GM18858 (cell line): ENCODE results near the gene CDKAL1.

Experiments used
- ATAC-seq: cut with Tn5 transposase; IDR thresholded peaks from one replicate; pipeline ENCODE4 v1.9.1; 2021; ENCODE audit not compliant: unreplicated experiment

Gene CDKAL1

DNA sequence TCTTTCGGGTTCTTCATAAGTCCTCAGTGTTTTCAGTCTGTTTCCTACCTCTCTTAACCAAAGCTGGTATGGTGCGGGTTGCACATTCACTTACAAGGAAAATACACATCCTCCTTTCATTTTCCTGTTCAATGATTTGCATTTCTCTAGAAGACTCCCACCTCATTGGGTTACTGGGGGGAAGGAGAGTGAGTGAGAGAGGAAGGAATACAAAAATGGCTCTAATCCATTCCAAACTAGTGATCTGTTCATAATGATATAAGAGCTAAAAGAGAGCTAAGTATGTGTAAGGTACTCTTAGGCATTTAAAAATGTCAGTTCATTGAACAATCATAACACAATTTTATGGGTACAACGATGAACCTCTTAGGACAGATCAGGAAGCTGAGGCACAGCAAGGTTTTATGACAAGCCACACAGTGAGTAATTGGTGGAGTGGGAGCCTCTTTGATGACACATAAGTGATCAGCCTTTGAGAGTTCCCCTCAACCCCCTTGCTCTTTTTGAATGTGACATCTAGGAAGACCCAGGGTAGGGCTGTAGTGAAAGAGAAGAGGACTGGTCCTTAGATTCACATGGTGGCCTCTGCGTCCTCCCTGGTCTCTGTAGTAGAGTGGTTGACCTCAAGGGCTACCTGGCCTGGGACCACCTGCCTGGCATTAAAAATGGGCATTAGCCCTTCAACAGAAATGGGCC lies 730.9 kb downstream of the CDKAL1 start:
- no peak for ATAC-seq

DNA sequence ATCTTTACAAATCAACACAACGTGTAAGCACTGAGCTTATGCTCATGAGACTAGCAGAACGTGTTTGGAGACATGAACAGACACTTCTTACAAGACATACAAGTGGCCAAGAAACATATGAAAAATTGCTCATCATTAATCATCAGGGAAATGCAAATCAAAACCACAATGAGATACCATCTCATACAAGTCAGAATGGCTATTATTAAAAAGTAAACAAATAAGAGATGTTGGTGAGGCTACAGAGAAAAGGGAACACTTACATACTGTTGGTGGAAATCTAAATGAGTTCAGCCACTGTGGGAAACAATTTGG lies 731.4 kb downstream of the CDKAL1 start:
- ATAC-seq: no peak

DNA sequence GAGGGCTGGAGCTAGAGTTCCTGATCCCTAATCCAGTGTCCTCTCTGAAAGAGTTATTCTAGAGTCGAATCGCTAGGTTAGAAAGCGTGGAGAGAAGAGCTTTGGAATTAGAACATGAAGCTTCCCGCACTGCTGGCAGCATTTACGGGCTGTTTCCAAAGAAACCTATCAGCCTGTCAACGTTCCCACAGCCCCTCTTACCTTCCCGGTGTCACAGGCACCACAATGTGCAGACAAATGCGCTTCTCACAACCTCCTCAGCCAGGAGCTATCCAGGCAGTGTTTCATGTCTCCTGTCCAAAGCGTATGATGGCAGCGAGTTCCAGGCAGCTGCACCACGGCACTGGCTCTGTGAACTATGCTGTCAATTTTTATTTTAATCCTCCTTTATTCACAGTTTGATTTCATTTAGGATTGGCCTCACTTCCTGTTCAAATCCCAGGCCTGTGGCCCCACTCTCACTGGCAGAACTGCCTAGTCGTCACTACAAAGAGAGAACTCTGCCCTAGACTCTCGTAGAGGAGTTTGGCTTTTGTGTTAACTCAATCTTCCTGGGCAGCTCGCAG lies 736.5 kb downstream of the CDKAL1 start:
- ATAC-seq: no peak

DNA sequence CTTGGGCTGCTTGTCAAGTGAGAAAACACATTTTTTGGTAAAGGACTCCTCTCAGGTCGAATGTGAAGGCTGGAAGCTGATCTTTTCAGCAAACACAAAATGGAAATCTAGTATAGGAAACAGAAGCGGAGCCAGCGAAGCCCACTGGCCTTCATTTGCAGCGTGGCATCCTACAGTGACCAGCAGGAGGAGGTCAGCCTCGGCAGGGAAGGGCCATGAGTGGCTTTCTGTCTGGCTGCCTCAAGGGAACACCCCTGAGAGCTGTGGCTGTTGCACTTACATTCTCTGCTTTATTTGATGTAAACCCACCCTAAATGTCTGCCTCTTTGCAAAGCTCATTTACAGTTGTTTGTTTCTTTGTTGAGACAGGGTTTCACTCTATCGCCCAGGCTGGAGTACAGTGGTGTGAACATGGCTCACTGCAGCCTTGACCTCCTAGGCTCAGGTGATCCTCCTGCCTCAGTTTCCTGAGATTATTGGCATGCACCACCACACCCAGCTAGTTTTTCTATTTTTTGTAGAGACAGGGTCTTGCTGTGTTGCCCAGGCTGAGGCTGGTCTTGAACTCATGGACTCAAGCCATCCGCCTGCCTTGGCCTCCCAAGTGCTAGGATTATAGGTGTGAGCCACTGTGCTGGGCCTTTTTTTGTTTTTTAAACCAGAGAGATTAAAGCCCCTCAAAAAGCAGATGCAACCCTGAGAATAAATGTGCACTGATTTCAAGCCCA lies 737.3 kb downstream of the CDKAL1 start:
- ATAC-seq: no peak

DNA sequence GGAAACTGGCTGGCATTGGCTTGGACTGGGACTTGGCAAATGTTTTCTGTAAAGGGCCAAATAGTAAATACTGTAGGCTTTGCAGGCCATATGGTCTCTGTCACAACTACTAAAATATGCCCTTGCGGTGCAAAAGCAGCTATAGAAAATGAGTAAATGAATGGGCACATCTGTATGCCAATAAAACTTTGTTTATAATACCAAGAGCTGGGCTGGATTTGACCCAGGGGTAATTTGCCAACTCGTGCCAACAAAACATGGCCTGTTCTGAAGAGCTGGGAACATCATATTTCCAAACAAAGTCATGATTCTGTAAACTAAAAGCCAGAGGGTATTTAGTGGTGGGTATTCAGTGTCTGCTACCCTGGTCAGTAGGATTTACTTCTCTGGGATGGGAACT lies 739.2 kb downstream of the CDKAL1 start:
- ATAC-seq: no peak

DNA sequence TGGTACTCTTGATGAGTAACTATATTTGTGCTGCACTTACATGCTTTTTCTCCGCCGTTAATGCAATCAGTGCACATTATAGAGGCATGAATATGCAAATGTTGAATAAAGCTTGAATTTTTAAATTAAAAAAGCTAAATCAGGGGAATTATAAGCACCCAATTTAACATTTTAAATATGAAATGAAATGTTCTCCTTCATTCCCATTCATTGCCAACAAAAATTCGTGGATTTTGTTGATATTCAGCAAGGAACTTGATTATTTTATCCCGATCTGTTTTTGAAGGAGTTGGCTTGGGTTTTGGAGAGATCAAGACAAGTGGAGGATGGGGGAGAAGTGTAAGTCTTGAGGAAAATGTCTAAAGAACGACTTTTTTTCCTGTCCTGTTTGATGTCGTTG lies 740.6 kb downstream of the CDKAL1 start:
- ATAC-seq: no peak

DNA sequence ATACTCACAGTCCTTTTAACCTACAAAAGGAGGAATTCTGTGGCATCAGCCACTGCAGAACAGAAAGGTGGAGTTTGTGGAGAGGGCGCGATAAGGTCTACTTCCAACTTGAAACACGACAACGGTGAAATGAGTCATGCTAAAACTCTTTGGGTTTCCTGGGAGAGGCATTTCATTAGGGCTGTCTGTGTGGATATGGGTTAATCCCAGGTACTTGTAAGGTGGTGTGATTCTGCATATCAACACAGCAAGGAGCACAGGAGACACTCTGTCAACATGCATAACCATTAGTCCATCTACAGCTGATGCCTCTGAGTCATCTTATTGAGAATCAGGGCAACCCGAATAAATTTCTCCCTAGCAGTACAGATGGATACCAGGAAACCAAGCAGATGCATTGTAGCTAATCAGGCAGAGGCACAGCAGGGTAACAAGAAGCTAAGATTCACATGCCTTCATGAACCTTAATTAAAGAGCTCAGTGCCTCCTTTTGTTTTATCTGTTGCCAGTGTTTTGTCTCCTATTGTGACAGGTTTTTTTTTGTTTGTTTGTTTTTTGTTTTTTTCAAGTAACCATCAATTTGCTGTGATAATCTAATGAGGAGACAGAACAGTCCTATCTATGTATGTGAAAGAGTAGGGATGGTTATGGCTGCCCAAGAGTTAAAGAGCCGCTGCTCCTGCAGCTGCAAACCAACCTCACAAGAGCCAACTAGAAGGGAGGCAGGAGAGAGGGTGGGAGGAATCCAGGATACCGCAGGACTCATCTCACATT lies 743.5 kb downstream of the CDKAL1 start:
- no peak for ATAC-seq

DNA sequence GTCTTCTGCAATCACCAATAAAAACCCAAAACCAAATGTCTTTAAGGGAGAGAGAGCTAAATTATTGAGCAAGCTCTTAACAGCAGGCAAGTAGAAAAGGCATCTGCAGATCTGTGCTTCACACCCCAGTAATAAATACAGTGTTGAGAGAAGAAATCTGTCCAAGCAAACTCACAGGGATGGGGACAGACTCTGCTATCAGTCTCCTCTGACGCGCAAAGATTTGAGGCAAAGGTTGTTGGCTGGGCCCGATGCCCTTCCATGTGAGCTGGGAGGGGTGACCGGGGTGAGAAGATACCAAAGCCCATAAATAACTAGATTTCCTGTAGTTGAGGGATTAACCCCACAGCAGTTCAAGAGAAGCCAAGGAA lies 744.1 kb downstream of the CDKAL1 start:
- ATAC-seq: no peak

DNA sequence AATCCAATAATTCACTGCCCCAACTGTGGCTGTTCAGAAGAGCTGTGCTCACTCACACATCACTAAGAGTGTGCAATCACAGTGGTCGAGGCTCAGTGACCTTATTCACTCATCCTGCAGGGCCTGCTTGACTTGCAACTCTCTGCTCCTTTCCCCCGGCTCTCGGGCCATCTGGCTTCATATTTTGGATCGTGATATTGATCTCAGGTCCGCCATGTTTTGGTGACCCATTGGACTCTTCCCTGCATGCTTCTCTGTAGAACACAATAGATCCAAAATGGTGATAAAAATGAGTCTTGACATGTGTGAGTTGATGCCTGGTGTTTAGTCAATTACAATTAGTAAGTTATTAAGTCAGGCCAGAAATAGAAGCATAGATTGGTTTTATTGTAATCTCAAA lies 745.4 kb downstream of the CDKAL1 start:
- no peak for ATAC-seq

DNA sequence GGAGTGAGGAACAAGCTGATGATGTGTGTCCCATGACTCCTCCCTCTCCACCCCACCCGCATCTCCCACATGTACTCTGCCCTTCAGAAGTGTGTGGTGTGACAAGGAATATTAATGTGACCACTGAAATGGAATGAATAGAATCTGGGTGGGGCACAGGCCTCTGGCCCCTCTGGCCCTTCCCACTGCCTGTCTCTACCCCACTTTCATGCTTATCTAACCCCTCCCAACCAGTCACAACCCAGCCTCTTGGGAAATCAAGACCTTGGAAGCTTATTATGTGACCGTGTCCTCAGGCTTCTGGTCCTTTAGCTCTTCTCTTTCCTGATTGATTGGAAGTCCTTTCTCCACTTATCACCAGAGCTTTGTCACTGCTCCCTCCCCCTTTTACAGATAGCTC lies 747.1 kb downstream of the CDKAL1 start:
- no peak for ATAC-seq
